Measurements from ENCODE around the gene ADAM22.

Gene ADAM22

DNA sequence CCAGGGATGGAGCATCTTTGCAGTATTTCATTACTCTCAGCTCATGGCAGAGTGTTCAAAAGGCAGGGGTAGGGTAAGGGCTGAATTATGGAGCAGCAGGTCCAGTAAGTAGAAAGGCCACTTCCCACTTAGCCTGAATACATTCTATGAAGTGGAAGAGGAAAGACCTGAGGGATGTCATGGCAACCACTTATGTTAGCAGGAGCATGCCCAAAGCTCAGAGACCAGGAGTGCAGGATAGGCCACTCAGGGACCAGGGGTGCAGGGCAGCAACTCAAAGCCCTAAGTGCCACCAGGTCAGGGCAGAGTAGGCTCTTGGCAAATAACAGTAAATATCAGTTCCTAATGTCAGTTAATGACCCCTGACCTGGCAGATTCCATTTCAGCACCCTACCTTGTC is 282.2 kb downstream of the ADAM22 start:
- Histone ChIP-seq H3K9ac (ENCODE audit: low read depth in 1 of 2, low read length in 2 of 2) (no peak overlapping the region), H3K27me3 (ENCODE audit: control insufficient read depth in 1 of 2, insufficient read depth in 2 of 2, low read length in 2 of 2) (no peaks in the 10 kb centered on the region), H3K9me3 (ENCODE audit: control insufficient read depth in 1 of 2, low read length in 2 of 2) (no peaks in the 10 kb centered on the region), H3K36me3 (ENCODE audit: control insufficient read depth in 1 of 2, insufficient read depth in 2 of 2, low read length in 2 of 2) (peaks cover 29 to 57% of the 10 kb centered on the region in 2 donors), H3K27ac (ENCODE audit: low read depth, low read length) (no peak overlapping the region), H3K4me3 (ENCODE audit: low read depth in 1 of 2, low read length in 2 of 2) (no peak overlapping the region), H3K4me1 (ENCODE audit: control insufficient read depth in 1 of 2, insufficient read depth in 2 of 2, low read length in 2 of 2) (peaks cover 24 to 31% of the 10 kb centered on the region in 2 donors)

DNA sequence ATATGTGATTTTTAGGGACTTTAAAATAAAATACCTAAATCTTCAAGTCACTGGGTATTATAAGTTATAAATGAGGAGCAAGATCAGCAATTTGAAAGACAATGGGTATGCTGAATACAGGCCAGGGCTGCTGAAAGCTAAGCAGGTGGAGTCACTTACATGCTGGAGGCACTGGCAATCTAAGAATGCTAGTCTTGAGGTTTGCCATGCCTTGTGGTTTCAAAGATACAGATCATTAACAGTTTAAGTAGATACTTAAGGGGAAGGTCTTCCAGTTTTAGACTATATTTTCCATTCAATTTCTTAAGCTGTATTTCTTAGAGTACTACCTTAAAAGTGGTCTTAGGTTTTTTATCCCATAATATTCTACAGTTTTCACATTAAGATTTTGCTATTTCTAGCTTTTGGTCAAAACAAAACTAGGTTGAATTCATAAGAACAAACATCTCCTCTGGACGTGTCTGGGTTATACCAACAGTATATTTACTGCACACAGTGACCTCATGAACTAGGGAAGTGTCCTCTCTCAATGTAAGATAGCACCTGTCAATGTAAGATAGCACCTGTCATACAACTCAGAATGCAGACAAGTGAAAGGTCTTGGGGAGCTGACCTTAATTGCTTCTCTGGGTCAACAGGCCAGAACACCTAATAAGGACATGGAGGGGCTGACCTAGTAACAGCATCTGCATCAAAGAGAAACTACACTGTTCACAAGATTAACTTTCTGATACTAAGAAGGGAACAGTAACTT is 283.8 kb downstream of the ADAM22 start:
- no peaks in the 10 kb centered on the region for H3K9me3 ChIP-seq (ENCODE audit: control insufficient read depth in 1 of 2, low read length in 2 of 2)
- peaks cover 29 to 41% of the 10 kb centered on the region in 2 donors for H3K36me3 ChIP-seq (ENCODE audit: control insufficient read depth in 1 of 2, insufficient read depth in 2 of 2, low read length in 2 of 2)
- no peaks in the 10 kb centered on the region for H3K27me3 ChIP-seq (ENCODE audit: control insufficient read depth in 1 of 2, insufficient read depth in 2 of 2, low read length in 2 of 2)
- peaks cover 28 to 32% of the 10 kb centered on the region in 2 donors for H3K4me1 ChIP-seq (ENCODE audit: control insufficient read depth in 1 of 2, insufficient read depth in 2 of 2, low read length in 2 of 2)
- H3K9ac ChIP-seq (ENCODE audit: low read depth in 1 of 2, low read length in 2 of 2): peak overlapping the region; percentile 61 to 89
- peak overlapping the region; percentile 88 to 98 for H3K4me3 ChIP-seq (ENCODE audit: low read depth in 1 of 2, low read length in 2 of 2)
- H3K27ac ChIP-seq (ENCODE audit: low read depth, low read length): no peak overlapping the region

DNA sequence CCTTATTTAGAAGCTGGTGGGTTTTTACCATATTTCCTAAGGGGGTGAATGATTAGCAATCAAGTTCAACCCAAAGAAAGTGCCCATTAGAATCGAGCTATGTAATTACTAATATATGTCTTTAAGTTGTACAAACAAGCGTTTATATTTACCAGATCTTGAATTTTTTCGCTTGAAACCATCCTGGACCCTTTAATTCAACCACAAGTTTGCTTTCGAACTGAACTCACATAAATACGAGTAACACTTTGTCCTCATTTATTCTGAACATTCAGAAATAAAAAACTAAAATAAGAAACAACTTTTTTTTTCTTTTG is 284.3 kb downstream of the ADAM22 start:
- H3K4me1 ChIP-seq (ENCODE audit: control insufficient read depth in 1 of 2, insufficient read depth in 2 of 2, low read length in 2 of 2): peaks cover 28 to 32% of the 10 kb centered on the region in 2 donors
- no peaks in the 10 kb centered on the region for H3K27me3 ChIP-seq (ENCODE audit: control insufficient read depth in 1 of 2, insufficient read depth in 2 of 2, low read length in 2 of 2)
- peak overlapping the region; percentile 4 for H3K27ac ChIP-seq (ENCODE audit: low read depth, low read length)
- peaks cover 26 to 36% of the 10 kb centered on the region in 2 donors for H3K36me3 ChIP-seq (ENCODE audit: control insufficient read depth in 1 of 2, insufficient read depth in 2 of 2, low read length in 2 of 2)
- H3K9ac ChIP-seq (ENCODE audit: low read depth in 1 of 2, low read length in 2 of 2): peak overlapping the region; percentile 61 to 89
- H3K9me3 ChIP-seq (ENCODE audit: control insufficient read depth in 1 of 2, low read length in 2 of 2): no peaks in the 10 kb centered on the region
- H3K4me3 ChIP-seq (ENCODE audit: low read depth in 1 of 2, low read length in 2 of 2): peak overlapping the region; percentile 88 to 98

DNA sequence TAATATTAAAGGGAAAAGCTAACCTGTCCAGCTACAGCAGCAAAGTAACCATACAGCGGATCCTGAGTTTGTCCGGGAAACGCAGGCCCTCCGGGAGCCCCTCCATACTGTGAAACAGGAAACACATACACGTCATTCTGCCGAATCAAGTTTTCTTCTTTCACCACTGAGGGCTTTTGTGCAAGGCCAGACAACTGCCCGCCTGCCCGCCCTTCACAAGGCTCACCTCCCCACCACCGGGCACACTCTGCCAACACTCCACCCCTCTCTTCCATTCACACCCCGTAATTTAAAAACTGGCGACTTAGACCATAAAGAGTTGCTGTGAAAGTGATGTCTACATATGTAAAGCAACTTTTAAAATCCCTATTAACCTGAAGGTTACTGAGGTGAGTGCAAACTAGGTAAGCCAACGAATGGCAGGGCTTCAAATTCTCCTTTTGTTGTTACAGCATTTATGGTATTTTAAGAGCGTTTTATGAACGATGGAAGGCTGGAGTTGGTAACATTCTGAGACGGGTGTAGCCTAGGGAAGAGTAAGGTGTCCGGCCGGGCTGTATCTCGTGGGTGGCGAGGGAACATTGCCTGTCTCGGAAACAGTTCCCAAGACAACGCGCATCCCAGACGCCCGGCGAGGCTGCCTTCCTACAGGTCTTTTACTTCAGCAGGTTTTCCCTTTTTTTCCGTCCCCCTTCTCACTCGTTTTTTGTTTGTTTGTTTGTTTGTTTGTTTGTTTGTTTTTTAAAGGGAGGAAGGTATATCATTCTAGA is 285.0 kb downstream of the ADAM22 start:
- H3K4me3 ChIP-seq (ENCODE audit: low read depth in 1 of 2, low read length in 2 of 2): peak overlapping the region; percentile 88 to 98
- peak overlapping the region; percentile 4 for H3K27ac ChIP-seq (ENCODE audit: low read depth, low read length)
- H3K9ac ChIP-seq (ENCODE audit: low read depth in 1 of 2, low read length in 2 of 2): peak overlapping the region; percentile 61 to 89

DNA sequence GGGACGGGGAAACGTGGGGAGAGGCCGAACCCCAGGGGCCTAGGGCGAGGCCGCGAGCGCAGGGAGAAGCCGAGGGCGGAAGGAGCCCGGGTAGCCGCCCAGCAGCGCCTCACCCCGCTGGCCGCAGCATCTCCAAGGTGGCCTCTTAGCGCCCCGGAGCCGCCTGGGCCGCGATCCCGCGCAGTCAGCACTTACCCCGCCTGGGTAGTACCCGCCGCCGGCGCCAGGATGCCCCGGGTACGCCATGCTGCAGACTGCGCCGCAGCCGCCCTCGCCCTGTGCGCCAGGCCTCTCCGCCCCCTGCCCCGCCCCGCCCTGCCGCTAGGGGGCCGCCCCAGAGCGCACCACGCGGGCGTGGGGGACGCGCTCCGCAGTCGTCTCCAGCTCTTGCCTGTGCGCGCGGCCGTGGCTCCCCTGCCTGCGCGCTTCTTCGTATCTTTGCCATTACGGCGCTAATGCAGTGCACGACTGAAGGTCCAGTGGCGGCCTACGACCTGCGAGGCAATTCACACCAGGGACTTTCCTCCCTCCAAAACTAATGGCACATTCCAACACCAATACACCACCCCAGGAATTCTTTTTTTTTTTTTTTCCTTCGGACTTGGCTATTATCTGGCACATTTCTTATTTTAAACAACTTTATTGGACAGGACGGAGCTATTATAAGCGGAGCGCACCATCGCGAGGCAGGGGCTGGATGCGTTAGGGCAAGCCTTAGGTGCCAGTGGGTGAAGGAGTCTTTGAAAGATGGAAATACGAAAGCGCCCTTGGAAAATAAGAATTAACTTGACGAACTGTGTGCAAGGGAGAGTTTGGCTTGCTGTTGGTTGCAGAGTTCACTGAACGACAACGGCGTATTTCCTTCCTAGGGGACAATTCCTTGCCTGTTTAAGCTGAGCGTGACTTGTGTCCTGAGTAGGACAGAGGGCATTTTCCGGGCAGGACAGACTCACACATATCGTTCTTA is 286.0 kb downstream of the ADAM22 start, which contains the start of gene SRI:
Gene SRI, minus strand, starts transcription at position 258 of the 967 bp plus-strand sequence. Its CDS starts 12 bp downstream, at position 246.
- H3K36me3 ChIP-seq (ENCODE audit: control insufficient read depth in 1 of 2, insufficient read depth in 2 of 2, low read length in 2 of 2): peaks cover 14 to 22% of the 10 kb centered on the region in 2 donors
- H3K27me3 ChIP-seq (ENCODE audit: control insufficient read depth in 1 of 2, insufficient read depth in 2 of 2, low read length in 2 of 2): no peaks in the 10 kb centered on the region

More for the DNA sequence above, 285.0 kb downstream of the ADAM22 start:
- H3K27me3 ChIP-seq (ENCODE audit: control insufficient read depth in 1 of 2, insufficient read depth in 2 of 2, low read length in 2 of 2): no peaks in the 10 kb centered on the region
- H3K36me3 ChIP-seq (ENCODE audit: control insufficient read depth in 1 of 2, insufficient read depth in 2 of 2, low read length in 2 of 2): peaks cover 20 to 30% of the 10 kb centered on the region in 2 donors
- H3K9me3 ChIP-seq (ENCODE audit: control insufficient read depth in 1 of 2, low read length in 2 of 2): no peaks in the 10 kb centered on the region
- H3K4me1 ChIP-seq (ENCODE audit: control insufficient read depth in 1 of 2, insufficient read depth in 2 of 2, low read length in 2 of 2): peaks cover 28 to 32% of the 10 kb centered on the region in 2 donors

DNA sequence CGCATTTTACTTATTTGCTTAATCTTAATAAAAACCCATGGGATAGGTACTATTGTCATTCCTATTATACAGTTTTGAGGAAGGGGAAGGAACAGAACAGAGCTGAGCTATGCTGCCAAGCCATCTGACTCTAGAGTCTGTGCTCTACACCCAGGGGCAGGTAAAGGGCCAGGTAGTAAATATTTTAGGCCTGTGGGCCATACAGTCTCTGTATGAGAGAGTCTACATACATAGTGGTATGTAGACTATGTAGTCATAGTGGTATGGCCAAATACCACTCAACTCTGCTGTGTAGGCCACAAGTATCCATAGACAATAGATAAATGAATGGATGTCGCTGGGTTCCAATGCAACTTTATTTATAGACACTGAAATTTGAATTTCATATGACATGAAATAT is 289.2 kb downstream of the ADAM22 start:
- Histone ChIP-seq H3K36me3 (ENCODE audit: control insufficient read depth in 1 of 2, insufficient read depth in 2 of 2, low read length in 2 of 2) (no peaks in the 10 kb centered on the region), H3K9ac (ENCODE audit: low read depth in 1 of 2, low read length in 2 of 2) (no peak overlapping the region), H3K4me3 (ENCODE audit: low read depth in 1 of 2, low read length in 2 of 2) (peak overlapping the region in 1 of 2 donors; percentile 44)

More for the DNA sequence above, 286.0 kb downstream of the ADAM22 start, which contains the start of gene SRI:
- H3K9me3 ChIP-seq (ENCODE audit: control insufficient read depth in 1 of 2, low read length in 2 of 2): no peaks in the 10 kb centered on the region
- peak within 1 kb of the TSS; percentile 88 to 89 for H3K9ac ChIP-seq (ENCODE audit: low read depth in 1 of 2, low read length in 2 of 2)
- H3K4me3 ChIP-seq (ENCODE audit: low read depth in 1 of 2, low read length in 2 of 2): peak within 1 kb of the TSS; percentile 88 to 98
- H3K27ac ChIP-seq (ENCODE audit: low read depth, low read length): peak within 1 kb of the TSS; percentile 88
- H3K4me1 ChIP-seq (ENCODE audit: control insufficient read depth in 1 of 2, insufficient read depth in 2 of 2, low read length in 2 of 2): peaks cover 28 to 32% of the 10 kb centered on the region in 2 donors

DNA sequence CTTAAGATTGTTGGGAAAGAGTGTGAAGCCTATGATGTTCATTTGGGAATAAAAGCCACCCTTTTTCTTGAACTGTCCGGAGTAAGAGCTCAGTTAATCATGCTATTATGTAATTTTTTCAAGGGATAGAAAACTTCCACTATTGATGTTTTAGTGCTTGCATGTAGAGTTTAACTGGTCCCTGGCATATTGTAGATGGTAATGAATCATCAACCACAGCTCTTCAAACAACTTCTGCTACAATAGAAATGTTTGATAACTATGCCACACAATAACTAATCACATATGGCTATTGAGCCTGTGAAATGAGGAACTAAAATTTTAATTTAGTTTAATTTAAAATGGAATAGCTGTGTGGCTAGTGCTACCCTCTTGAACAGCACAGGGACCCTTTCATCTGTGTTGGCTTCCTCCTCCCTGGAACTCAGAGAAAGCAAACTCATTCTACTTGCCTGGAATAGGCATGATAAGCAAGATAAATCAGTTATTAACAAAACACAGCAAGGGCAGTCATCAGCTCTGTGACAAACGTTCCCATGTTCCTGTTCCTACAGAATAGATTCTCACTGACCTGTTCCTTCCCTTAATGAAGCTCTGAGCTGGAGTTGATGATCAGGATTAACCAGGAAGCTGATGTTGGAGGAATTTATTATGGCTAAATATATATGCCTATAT is 290.7 kb downstream of the ADAM22 start:
- peaks cover 6 to 8% of the 10 kb centered on the region in 2 donors for H3K4me1 ChIP-seq (ENCODE audit: control insufficient read depth in 1 of 2, insufficient read depth in 2 of 2, low read length in 2 of 2)
- no peak overlapping the region for H3K27ac ChIP-seq (ENCODE audit: low read depth, low read length)
- H3K9ac ChIP-seq (ENCODE audit: low read depth in 1 of 2, low read length in 2 of 2): peak overlapping the region in 1 of 2 donors; percentile 17
- H3K36me3 ChIP-seq (ENCODE audit: control insufficient read depth in 1 of 2, insufficient read depth in 2 of 2, low read length in 2 of 2): no peaks in the 10 kb centered on the region
- H3K9me3 ChIP-seq (ENCODE audit: control insufficient read depth in 1 of 2, low read length in 2 of 2): no peaks in the 10 kb centered on the region
- H3K27me3 ChIP-seq (ENCODE audit: control insufficient read depth in 1 of 2, insufficient read depth in 2 of 2, low read length in 2 of 2): no peaks in the 10 kb centered on the region
- peak overlapping the region; percentile 61 to 78 for H3K4me3 ChIP-seq (ENCODE audit: low read depth in 1 of 2, low read length in 2 of 2)

More for the DNA sequence above, 289.2 kb downstream of the ADAM22 start:
- H3K27me3 ChIP-seq (ENCODE audit: control insufficient read depth in 1 of 2, insufficient read depth in 2 of 2, low read length in 2 of 2): no peaks in the 10 kb centered on the region
- H3K9me3 ChIP-seq (ENCODE audit: control insufficient read depth in 1 of 2, low read length in 2 of 2): no peaks in the 10 kb centered on the region
- peaks cover 8 to 14% of the 10 kb centered on the region in 2 donors for H3K4me1 ChIP-seq (ENCODE audit: control insufficient read depth in 1 of 2, insufficient read depth in 2 of 2, low read length in 2 of 2)
- H3K27ac ChIP-seq (ENCODE audit: low read depth, low read length): no peak overlapping the region

DNA sequence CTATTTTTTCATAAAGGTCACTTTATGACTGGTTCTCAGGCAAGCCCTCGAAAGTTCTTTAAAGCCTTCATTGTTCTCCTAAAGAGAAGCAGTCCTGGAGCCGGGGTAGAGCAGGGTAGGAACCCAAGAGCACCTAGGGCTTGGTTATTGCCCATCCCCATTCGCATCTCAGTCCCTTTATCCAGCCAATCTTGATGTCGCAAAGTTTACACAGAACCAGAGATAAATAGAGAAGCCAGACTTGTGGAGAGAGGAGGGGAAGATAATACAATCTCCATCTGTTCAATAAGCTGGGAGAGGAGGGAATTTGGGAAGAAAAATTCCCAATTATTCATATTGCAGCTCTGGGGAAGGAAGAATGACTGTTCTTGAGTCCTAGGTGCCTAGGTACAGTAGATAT is 292.1 kb downstream of the ADAM22 start:
- peak overlapping the region; percentile 60 to 65 for H3K9ac ChIP-seq (ENCODE audit: low read depth in 1 of 2, low read length in 2 of 2)

DNA sequence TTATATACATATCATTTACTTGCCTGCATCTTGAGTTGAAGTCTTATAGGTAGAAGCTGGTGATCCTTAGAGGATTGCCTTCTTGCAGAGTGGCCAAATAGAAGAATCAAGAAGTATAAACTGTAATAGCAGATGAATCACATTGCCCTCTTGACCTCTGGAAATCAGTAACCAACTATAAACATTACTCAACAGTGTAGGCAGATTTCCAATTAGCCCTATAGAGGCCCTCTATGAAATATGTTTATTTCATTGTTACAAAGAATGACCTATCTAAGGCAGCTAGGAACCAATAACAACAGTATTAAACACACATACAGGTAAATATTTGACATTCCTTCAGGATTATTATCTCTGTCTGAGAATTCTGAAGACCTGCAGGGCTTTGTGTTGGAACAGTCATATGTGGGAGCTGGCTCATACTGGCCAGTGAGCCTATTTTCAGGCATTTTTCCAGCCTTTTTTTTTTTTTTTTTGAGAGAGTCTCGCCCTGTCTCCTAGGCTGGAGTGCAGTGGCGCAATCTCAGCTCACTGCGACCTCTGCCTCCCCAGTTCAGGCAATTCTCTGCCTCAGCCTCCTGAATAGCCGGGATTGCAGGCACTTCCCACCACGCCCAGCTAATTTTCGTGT is 292.9 kb downstream of the ADAM22 start:
- H3K27me3 ChIP-seq (ENCODE audit: control insufficient read depth in 1 of 2, insufficient read depth in 2 of 2, low read length in 2 of 2): no peaks in the 10 kb centered on the region
- H3K9me3 ChIP-seq (ENCODE audit: control insufficient read depth in 1 of 2, low read length in 2 of 2): no peaks in the 10 kb centered on the region
- H3K4me3 ChIP-seq (ENCODE audit: low read depth in 1 of 2, low read length in 2 of 2): peak overlapping the region; percentile 61 to 78
- peaks cover 10% of the 10 kb centered on the region in 2 donors for H3K4me1 ChIP-seq (ENCODE audit: control insufficient read depth in 1 of 2, insufficient read depth in 2 of 2, low read length in 2 of 2)
- H3K36me3 ChIP-seq (ENCODE audit: control insufficient read depth in 1 of 2, insufficient read depth in 2 of 2, low read length in 2 of 2): no peaks in the 10 kb centered on the region
- H3K9ac ChIP-seq (ENCODE audit: low read depth in 1 of 2, low read length in 2 of 2): peak overlapping the region; percentile 60 to 65
- peak overlapping the region; percentile 52 for H3K27ac ChIP-seq (ENCODE audit: low read depth, low read length)

More for the DNA sequence above, 292.1 kb downstream of the ADAM22 start:
- Histone ChIP-seq H3K9me3 (ENCODE audit: control insufficient read depth in 1 of 2, low read length in 2 of 2) (no peaks in the 10 kb centered on the region), H3K27ac (ENCODE audit: low read depth, low read length) (peak overlapping the region; percentile 55), H3K4me3 (ENCODE audit: low read depth in 1 of 2, low read length in 2 of 2) (peak overlapping the region; percentile 61 to 78), H3K36me3 (ENCODE audit: control insufficient read depth in 1 of 2, insufficient read depth in 2 of 2, low read length in 2 of 2) (no peaks in the 10 kb centered on the region), H3K27me3 (ENCODE audit: control insufficient read depth in 1 of 2, insufficient read depth in 2 of 2, low read length in 2 of 2) (no peaks in the 10 kb centered on the region), H3K4me1 (ENCODE audit: control insufficient read depth in 1 of 2, insufficient read depth in 2 of 2, low read length in 2 of 2) (peaks cover 11 to 15% of the 10 kb centered on the region in 2 donors)

All from duodenal mucosa (tissue), 2 donors.